Transverse colon (tissue), 4 donors: ENCODE data around the gene FOLR3.

Experiments used
- EP300 ChIP-seq: sonication (generic); formaldehyde crosslinking; IDR thresholded peaks from one replicate; pipeline ENCODE4 v1.6.1; 2017; ENCODE audit warnings: antibody characterized with exemption, low read depth
- POLR2A ChIP-seq: fragments of 450-650 bp; IDR thresholded peaks from one replicate; pipeline ENCODE4 v1.6.1; 2016; ENCODE audit warnings: antibody characterized with exemption, mild to moderate bottlenecking, moderate library complexity
- POLR2AphosphoS5 ChIP-seq, 3 donors: sonication (generic); formaldehyde crosslinking; IDR thresholded peaks; one replicate each; pipeline ENCODE4 v1.6.1; 2016; ENCODE audit warnings: antibody characterized with exemption in 3 of 3
- TF ChIP-seq, protein P1 (sequence below), 5 experiments: fragments of 200-600 bp in 3 of 5; fragments of 450-650 bp in 2 of 5; sonication (generic) in 3 of 5; IDR thresholded peaks; 1 replicate in 2 of 5; 2 replicates in 3 of 5; pipeline ENCODE4 v1.5.1; 2016 to 2017; ENCODE audit warnings: antibody characterized with exemption in 5 of 5, inconsistent platforms in 3 of 5, mild to moderate bottlenecking in 2 of 5, moderate library complexity in 1 of 5

- TF ChIP-seq, protein P1, sequence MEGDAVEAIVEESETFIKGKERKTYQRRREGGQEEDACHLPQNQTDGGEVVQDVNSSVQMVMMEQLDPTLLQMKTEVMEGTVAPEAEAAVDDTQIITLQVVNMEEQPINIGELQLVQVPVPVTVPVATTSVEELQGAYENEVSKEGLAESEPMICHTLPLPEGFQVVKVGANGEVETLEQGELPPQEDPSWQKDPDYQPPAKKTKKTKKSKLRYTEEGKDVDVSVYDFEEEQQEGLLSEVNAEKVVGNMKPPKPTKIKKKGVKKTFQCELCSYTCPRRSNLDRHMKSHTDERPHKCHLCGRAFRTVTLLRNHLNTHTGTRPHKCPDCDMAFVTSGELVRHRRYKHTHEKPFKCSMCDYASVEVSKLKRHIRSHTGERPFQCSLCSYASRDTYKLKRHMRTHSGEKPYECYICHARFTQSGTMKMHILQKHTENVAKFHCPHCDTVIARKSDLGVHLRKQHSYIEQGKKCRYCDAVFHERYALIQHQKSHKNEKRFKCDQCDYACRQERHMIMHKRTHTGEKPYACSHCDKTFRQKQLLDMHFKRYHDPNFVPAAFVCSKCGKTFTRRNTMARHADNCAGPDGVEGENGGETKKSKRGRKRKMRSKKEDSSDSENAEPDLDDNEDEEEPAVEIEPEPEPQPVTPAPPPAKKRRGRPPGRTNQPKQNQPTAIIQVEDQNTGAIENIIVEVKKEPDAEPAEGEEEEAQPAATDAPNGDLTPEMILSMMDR (IDR thresholded peaks at IDR 0.05): no peak
- TF ChIP-seq POLR2AphosphoS5 (IDR thresholded peaks at IDR 0.05) (no peak), EP300 (no peak), POLR2A (no peak)
These were observed 29.6 kb upstream of the FOLR3 start, which contains the start of gene TOMT for GRCh38 chr11:72105888-72106287.
